Spinal cord (tissue), 10 donors: ENCODE results near the gene INSRR. TPM values are rescaled to one million over a fixed set of nuclear protein-coding genes. Genes with fewer than 3 reads are reported as not detected.

Experiments used
- DNase-seq, 6 donors: peaks; one replicate each; pipeline versions ENCODE4 v3.0.0 to v3.0.0-alpha.2; 2013 to 2015; ENCODE audit warnings: low spot score in 6 of 6, low read depth in 4 of 6
- H3K27ac ChIP-seq: one replicate; pipeline ENCODE4 v1.5.1; 2013; ENCODE audit warnings: low read depth, low read length, control low read depth
- H3K27me3 ChIP-seq: one replicate; pipeline ENCODE4 v1.6.1; 2013; ENCODE audit warnings: low read length; ENCODE audit not compliant: control insufficient read depth, insufficient read depth
- H3K36me3 ChIP-seq: one replicate; pipeline ENCODE4 v1.6.1; 2013; ENCODE audit warnings: low read length; ENCODE audit not compliant: control insufficient read depth, insufficient read depth
- H3K4me1 ChIP-seq: one replicate; pipeline ENCODE4 v1.6.1; 2013; ENCODE audit warnings: low read length; ENCODE audit not compliant: control insufficient read depth, insufficient read depth
- H3K4me3 ChIP-seq: one replicate; pipeline ENCODE4 v1.5.1; 2013; ENCODE audit warnings: low read depth, low read length, control low read depth
- H3K9me3 ChIP-seq: one replicate; pipeline ENCODE4 v1.6.1; 2013; ENCODE audit warnings: low read length; ENCODE audit not compliant: control insufficient read depth, insufficient read depth
- WGBS: methylation state at CpG from one replicate; pipeline ENCODE4 v1.1.5; 2013; ENCODE audit warnings: missing lambda C conversion rate; ENCODE audit not compliant: insufficient coverage; 5-methylcytosine and 5-hydroxymethylcytosine counted together
- long read RNA-seq, 4 donors: transcript quantifications; one replicate each; lab custom pipeline, GENCODE V29; 2026
- polyA plus RNA-seq, 2 donors: library from polyadenylated mRNA; unstranded; fragments of 120-200 nt; gene quantifications; one replicate each; pipeline ENCODE4 v1.2.1, GENCODE V29; 2013; ENCODE audit not compliant: insufficient read length in 2 of 2
- total RNA-seq, 2 donors: library from RNA; depleted of rRNA in 1 of 2; stranded (reverse); fragments of 120-200 nt in 1 of 2; fragments of >200 nt in 1 of 2; gene quantifications; one replicate each; pipeline versions ENCODE4 v1.2.3 to v1.2.4, GENCODE V29; 2013 to 2014
- donor health status: healthy.

Gene INSRR
- total RNA-seq (1 to 10 TPM in 1 of 2 donors, under 1 TPM in 1; 0.40 to 5.2 TPM), polyA plus RNA-seq (1 to 10 TPM in 1 of 2 donors, under 1 TPM in 1; 0.70 to 3.4 TPM)
- long read RNA-seq, donor 1: 0 reads
- long read RNA-seq, donor 2: 0 reads
- long read RNA-seq, donor 3: 0 reads
- long read RNA-seq, donor 4: 0 reads

DNA sequence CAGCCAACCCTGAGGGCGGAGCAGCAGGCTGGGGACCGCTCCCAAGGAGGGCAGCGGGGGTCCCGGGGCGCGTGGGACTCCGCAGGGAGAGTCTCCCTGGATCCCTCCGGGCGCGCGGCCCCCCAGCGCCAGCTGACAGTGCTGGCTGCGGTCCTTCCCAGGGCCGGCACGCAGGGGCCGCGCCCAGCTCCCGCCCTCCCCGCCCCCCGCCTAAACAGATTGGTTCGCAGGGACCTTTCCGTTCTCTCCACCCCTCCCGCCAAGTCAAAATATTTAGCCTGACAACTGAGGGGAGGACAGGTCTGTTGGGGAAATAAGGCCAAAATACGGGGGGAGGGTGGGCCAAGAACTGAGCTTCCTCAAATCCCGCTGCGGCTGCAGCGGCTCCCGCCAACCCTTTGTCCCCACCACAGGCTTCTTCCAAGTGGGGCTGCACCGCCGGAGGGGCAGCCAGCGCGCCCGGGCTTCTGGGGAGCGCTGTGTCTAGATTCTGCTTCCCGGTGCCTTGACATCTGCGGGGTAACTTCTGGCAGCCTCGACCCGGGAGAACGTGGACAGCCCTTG is at the start of gene INSRR:
TSS of gene INSRR (minus strand) at position 159 of the 564 bp plus-strand sequence. CDS start 496 bp downstream, outside the sequence.
- Histone ChIP-seq H3K27ac (no peak within 1 kb of the TSS), H3K36me3 (no peaks in the 10 kb centered on the region), H3K27me3 (peaks cover 70% of the 10 kb centered on the region), H3K9me3 (no peaks in the 10 kb centered on the region), H3K4me1 (peaks cover 31% of the 10 kb centered on the region), H3K4me3 (peak within 1 kb of the TSS; percentile 16)
- DNase-seq: peak in 1 of 6 donors; percentile 43
- 3% methylated on average over 31 of the region's 39 CpGs for WGBS

DNA sequence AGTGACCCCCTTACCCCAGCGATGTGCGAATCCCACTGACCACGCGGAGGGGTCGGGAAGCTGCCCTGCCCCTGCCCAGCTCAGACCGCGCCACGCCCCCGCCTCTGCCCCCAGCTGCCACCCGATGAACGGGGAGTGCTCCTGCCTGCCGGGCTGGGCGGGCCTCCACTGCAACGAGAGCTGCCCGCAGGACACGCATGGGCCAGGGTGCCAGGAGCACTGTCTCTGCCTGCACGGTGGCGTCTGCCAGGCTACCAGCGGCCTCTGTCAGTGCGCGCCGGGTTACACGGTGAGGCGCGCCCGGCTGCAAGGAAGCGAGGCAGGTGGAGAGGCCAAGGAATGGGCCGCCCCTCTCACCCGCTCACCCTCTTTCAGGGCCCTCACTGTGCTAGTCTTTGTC is 49.6 kb upstream of the INSRR start:
- no peak for DNase-seq
- H3K4me3 ChIP-seq: no peak overlapping the region
- peaks cover 26% of the 10 kb centered on the region for H3K4me1 ChIP-seq
- no peak overlapping the region for H3K27ac ChIP-seq
- H3K36me3 ChIP-seq: peaks cover 3% of the 10 kb centered on the region
- H3K27me3 ChIP-seq: peaks cover 65% of the 10 kb centered on the region
- 39% methylated on average over 24 of the region's 29 CpGs for WGBS
- H3K9me3 ChIP-seq: no peaks in the 10 kb centered on the region

DNA sequence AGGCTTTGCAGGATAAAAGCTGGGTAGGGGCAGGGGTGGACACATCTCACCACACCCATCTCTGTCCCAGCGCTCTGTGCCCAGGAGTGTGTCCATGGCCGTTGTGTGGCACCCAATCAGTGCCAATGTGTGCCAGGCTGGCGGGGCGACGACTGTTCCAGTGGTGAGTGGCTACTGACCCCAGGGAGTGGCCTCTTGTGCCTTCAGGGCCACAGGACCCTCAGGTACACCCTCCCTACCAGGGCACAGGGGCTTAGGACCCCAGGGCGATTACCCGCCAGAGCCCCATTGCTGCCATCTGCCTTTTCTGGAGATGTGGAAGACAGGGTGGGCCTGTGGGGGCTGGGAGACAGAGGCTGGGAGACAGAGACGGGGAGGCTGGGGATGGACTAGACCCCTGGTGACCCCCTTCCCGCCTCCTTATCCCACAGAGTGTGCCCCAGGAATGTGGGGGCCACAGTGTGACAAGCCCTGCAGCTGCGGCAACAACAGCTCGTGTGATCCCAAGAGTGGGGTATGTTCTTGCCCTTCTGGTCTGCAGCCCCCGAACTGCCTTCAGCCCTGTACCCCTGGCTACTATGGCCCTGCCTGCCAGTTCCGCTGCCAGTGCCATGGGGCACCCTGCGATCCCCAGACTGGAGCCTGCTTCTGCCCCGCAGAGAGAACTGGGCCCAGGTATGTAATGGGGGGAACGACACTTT is 47.4 kb upstream of the INSRR start:
- Histone ChIP-seq H3K36me3 (peaks cover 3% of the 10 kb centered on the region), H3K4me3 (no peak overlapping the region), H3K27ac (no peak overlapping the region), H3K4me1 (peaks cover 30% of the 10 kb centered on the region), H3K27me3 (peaks cover 68% of the 10 kb centered on the region), H3K9me3 (no peaks in the 10 kb centered on the region)
- no peak for DNase-seq
- 83% methylated on average over 13 of the region's 16 CpGs for WGBS

- WGBS: 59% methylated on average over 4 of the region's 4 CpGs
- Histone ChIP-seq H3K36me3 (peaks cover 3% of the 10 kb centered on the region), H3K9me3 (no peaks in the 10 kb centered on the region), H3K4me1 (peaks cover 36% of the 10 kb centered on the region), H3K27me3 (peaks cover 68% of the 10 kb centered on the region), H3K27ac (no peak overlapping the region), H3K4me3 (no peak overlapping the region)
- DNase-seq: no peak
These were observed 46.7 kb upstream of the INSRR start for GRCh38 chr1:156905651-156906050.

GRCh38 chr1:156905176-156905575 is 46.3 kb upstream of the INSRR start:
- Histone ChIP-seq H3K9me3 (no peaks in the 10 kb centered on the region), H3K4me1 (peaks cover 33% of the 10 kb centered on the region), H3K36me3 (peaks cover 3% of the 10 kb centered on the region), H3K27me3 (peaks cover 63% of the 10 kb centered on the region), H3K4me3 (no peak overlapping the region), H3K27ac (no peak overlapping the region)
- WGBS: 79% methylated on average over 15 of the region's 16 CpGs
- no peak for DNase-seq

GRCh38 chr1:156904187-156904959 is 45.5 kb upstream of the INSRR start:
- DNase-seq: no peak
- peaks cover 3% of the 10 kb centered on the region for H3K36me3 ChIP-seq
- WGBS: 73% methylated on average over 14 of the region's 19 CpGs
- H3K9me3 ChIP-seq: no peaks in the 10 kb centered on the region
- H3K4me3 ChIP-seq: no peak overlapping the region
- peaks cover 39% of the 10 kb centered on the region for H3K4me1 ChIP-seq
- peaks cover 56% of the 10 kb centered on the region for H3K27me3 ChIP-seq
- peak overlapping the region; percentile 25 for H3K27ac ChIP-seq

GRCh38 chr1:156903328-156904091 is 44.6 kb upstream of the INSRR start:
- Histone ChIP-seq H3K27me3 (peaks cover 48% of the 10 kb centered on the region), H3K4me3 (no peak overlapping the region), H3K27ac (no peak overlapping the region), H3K36me3 (peaks cover 2% of the 10 kb centered on the region), H3K4me1 (peaks cover 40% of the 10 kb centered on the region), H3K9me3 (no peaks in the 10 kb centered on the region)
- WGBS: 83% methylated on average over 15 of the region's 15 CpGs
- DNase-seq: no peak

- Histone ChIP-seq H3K9me3 (no peaks in the 10 kb centered on the region), H3K36me3 (no peaks in the 10 kb centered on the region), H3K27ac (peak overlapping the region; percentile 35), H3K4me1 (peaks cover 46% of the 10 kb centered on the region), H3K27me3 (peaks cover 37% of the 10 kb centered on the region), H3K4me3 (no peak overlapping the region)
- no peak for DNase-seq
- 57% methylated on average over 21 of the region's 23 CpGs for WGBS
These were observed 43.3 kb upstream of the INSRR start for GRCh38 chr1:156901966-156902915.
